Measurements from ENCODE around the gene NCS1. TPM values are rescaled to one million over a fixed set of nuclear protein-coding genes. Genes with fewer than 3 reads are reported as not detected.

NCS1 gene
- total and polyA plus RNA-seq, 2 of the 8 experiments (the other 6 are each of a cell fraction or from before 2014, with no cell fraction given): 34.7 to 47.6 TPM

- no peak for TF ChIP-seq KDM4A (IDR thresholded peaks at IDR 0.05; ENCODE audit: low read depth, low read length, severe bottlenecking)
- TF ChIP-seq TAF7 (optimal IDR thresholded peaks at IDR 0.05; ENCODE audit: borderline replicate concordance, low read depth, low read length): no peak
- TF ChIP-seq, protein P1, sequence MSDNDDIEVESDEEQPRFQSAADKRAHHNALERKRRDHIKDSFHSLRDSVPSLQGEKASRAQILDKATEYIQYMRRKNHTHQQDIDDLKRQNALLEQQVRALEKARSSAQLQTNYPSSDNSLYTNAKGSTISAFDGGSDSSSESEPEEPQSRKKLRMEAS (IDR thresholded peaks at IDR 0.05): no peak
- TF ChIP-seq GABPA (IDR thresholded peaks at IDR 0.05; ENCODE audit: borderline replicate concordance, insufficient read depth, low read length): no peak
- no peak for TF ChIP-seq JUN (IDR thresholded peaks at IDR 0.05; ENCODE audit: low read depth, low read length)
- no peak for TF ChIP-seq CEBPB (IDR thresholded peaks at IDR 0.05; ENCODE audit: low read depth, low read length)
- TF ChIP-seq ASH2L (IDR thresholded peaks at IDR 0.05; ENCODE audit: low read length): no peak
Observed at GRCh38 chr9:130147198-130147597, 25.0 kb upstream of the NCS1 start (continued).

Data from H1 (cell line).